ENCODE data around the gene DUSP10.

The DUSP10 gene

GRCh38 chr1:221689138-221689537 is 52.8 kb downstream of the DUSP10 start:
- no peak for DNase-seq

DNA sequence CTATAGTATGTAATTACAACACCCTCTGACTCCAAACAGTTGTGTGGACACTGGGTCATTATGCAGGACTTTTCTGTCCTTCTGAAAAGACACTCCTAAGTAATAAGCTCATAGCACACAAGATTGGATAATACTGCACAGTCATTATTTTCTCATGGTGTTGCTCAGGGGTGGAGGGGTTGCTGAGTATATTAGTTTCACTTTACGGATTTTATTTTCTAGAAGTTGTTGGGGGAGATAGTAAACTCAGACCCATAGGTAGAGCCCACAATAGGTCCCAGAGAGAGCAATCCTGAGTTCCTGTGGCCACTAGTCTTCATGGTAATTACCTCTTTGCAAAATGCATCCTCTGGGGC is 53.4 kb downstream of the DUSP10 start:
- DNase-seq, result no peak

- DNase-seq, result no peak
Observed at GRCh38 chr1:221687836-221688487, 53.9 kb downstream of the DUSP10 start.

DNA sequence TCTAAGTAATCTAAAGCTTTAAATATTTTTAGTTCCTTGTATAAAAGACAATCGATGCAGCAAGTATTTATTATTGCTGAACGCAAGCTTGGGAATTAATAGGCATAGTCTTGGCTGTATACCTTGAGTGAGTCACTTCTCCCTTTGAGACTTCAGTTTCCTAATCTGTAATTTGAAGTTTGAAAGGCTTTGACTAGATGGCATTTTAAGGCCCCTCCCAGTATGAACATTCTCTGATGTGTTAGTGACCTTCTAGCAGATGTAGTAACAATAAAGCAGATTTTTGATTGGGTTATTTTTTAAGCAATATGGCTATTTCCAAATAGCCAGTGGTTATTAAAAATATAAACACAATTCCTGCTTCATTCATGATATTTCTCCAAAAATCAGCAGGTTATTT is 58.2 kb downstream of the DUSP10 start:
- DNase-seq, result no peak

GRCh38 chr1:221680085-221680484 is 61.8 kb downstream of the DUSP10 start:
- no peak for DNase-seq

DNA sequence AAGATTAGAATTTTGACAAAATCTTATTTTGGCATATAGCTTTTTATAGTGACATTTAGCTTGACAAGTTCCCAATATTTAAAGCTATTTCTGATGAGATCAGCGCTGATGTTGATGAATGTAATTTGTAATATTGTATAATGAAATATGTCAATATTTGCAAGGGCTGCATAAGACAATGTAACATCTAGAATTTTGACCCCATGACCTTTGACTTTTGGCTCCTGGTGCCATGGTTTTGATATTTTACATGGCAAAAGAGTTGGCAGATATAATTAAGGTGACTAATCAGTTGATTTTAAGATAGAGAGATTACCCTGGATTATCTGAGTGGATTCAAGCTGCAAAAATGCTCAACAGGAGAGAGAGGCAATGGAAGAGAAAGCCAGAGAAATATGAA is 63.9 kb downstream of the DUSP10 start:
- DNase-seq, result no peak

- no peak for DNase-seq
Observed at GRCh38 chr1:221675880-221676800, 65.7 kb downstream of the DUSP10 start.

DNA sequence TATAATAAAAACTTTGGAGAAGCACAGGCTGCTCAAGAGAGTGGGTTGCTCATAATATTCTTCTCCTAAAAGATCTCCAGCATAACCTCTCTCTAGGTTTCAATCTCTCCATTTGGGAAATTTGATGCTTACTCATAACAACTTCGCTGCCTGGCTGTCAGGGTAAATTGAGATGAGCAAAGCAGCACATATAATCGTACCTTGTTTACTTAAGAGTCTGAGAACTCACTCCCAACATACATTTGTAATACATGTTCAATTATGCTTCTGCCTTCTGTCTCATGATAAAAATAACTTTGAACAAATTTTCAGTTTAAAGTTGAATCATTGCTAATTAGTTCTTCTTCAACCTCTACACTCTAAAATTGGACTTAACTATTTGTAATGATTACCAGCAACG is 68.9 kb downstream of the DUSP10 start:
- no peak for DNase-seq

GRCh38 chr1:221672239-221672645 is 69.6 kb downstream of the DUSP10 start:
- DNase-seq, result peak; percentile 84

GRCh38 chr1:221670081-221670480 is 71.8 kb downstream of the DUSP10 start:
- DNase-seq, result peak; percentile 77

DNA sequence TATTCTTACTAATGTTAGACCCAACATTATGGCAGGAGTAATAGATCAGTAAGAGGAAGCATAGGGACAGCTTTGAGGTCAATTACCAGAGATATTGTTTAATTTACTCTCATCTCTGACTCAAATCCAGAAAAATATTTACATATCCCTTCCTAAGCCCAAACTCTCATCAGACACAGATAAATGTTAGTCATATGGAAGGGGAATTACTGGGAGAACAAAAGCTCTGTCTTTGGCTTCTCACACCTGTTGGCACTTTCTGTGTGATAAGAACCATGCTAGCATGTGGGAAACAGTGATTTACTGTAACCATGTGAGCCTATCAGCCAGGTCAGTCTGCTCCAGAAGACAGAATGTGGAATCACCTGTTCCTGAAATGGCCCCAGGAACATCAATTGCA is 72.4 kb downstream of the DUSP10 start:
- no peak for DNase-seq

DNA sequence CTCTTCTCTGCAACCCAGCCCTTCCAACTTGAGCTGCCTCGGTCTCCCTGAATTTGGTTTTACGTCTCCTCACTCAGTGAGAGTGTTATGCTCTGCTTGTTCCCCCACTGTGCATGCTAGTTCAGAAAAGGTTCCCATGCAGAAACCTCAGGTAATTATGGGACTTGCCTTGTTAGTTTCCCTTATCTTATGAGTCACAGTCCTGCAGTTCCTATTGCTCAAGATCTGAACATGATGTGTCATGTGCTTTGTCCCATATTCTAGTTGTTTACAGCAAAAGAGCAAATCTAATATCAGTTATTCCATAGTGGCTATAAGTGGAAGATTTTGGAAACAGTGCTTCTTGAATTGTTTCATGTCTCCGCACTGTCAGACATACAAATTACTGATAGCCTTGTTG is 74.4 kb downstream of the DUSP10 start:
- peak; percentile 71 for DNase-seq

DNA sequence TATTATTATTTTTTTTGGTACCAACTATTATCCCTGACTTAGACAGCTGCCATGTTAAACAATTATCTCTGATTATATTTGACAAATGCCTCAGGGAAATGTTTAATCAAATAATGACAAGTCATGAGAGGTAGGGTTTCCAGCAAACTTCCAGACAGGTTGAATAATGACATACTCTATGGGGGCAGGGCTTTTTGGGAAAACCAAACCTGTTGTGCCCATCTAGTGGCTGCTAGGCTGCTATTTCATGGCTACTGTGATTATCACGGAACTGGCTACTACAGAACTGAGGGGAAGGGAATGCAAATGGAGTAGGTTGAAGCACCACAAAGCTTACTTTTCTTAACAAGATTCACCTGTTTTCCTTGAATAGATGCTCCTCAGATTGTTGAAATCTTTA is 77.6 kb downstream of the DUSP10 start:
- no peak for DNase-seq

DNA sequence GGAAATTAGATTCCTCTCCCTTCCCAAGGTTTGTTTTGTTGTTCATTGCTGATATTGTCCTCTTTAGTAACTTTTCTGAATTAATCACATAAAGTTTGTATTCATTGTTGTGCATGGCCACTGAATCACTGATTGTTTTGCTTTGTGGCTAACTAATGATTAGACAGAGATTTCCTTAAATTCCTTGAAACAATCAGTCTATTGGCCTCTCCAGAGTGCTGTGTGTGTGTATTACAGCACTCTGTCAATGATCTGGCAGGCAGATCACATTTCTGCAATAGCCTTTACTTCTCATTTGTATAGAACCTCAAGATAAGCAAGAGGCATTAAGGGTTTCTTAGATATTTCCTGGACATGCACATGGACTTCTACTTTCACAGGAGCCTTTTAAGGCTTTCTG is 78.6 kb downstream of the DUSP10 start:
- DNase-seq, result no peak

- DNase-seq, result no peak
Observed at GRCh38 chr1:221655766-221656305, 86.1 kb downstream of the DUSP10 start.
